Cortex of kidney (tissue), 1 donor: ENCODE measurements around the gene GORAB.

Experiments used
- DNase-seq: peaks from one replicate; lab custom pipeline; 2025; lab: John Stamatoyannopoulos, UW

GORAB gene

GRCh38 chr1:170592591-170593111, 60.7 kb downstream of the GORAB start:
- no peak for DNase-seq

- no peak for DNase-seq
Measured at GRCh38 chr1:170593173-170594011, 61.4 kb downstream of the GORAB start.

DNA sequence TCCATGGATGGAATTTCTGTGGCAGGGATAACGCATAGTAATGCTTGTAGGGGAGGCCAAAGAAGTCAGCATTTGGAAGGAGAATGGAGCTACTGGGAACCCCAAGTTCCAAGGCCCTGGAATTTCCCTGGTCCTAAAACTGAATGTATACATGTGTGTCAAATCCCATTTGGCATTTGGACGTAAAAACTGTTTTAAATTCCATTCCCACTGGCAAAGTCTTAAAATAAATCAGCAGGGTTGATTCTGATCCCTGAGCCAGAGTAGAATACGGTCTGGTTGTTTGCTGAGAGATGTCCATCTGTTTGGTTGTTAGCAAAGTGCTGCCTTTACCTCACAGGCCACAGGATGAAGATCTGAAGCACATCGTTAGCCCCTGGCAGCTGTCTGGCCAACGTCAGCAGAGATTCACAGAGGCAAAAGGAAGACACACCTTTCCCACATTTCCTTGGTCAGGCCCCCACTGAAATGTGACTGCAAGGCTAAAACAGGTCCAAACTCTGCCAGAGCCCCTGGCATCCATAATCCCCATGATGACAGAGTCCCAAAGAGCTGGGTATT, 62.2 kb downstream of the GORAB start:
- DNase-seq, result no peak

- no peak for DNase-seq
Measured at GRCh38 chr1:170596701-170597100, 64.7 kb downstream of the GORAB start.

DNA sequence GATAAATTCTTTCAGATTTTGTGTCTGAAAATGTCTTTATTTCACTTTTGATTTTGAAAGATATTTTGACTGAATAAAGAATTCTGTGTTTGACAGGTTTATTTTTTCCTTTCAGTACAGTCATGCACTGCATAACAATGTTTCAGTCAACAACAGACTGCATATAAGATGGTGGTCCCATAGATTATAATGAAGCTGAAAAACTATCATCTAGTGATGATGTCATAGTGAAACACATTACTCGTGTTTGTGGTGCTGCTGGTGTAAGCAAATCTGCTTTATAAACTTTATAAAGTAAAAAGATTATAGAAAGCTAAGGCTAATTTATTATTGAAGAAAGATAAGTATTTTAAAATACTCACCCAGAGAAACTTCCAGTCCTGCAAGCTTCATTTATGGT, 66.7 kb downstream of the GORAB start:
- DNase-seq, result no peak

GRCh38 chr1:170599033-170599432, 67.1 kb downstream of the GORAB start:
- DNase-seq, result no peak

GRCh38 chr1:170601866-170602265, 69.9 kb downstream of the GORAB start:
- DNase-seq, result no peak
